Activated T-cell treated with anti-CD3 and anti-CD28 coated beads, Interleukin-2, amount 50 U/mL, for 48 hours (primary cell): ENCODE results near the gene SYS1.
A peak's percentile ranks its signal among the peaks of the same experiment; 100 is the strongest.
"Not testable (repeated sequence)": the region's sequence is repeated elsewhere in the genome, so short reads cannot be mapped to it uniquely, and the experiment has no call there.

Experiments used
- DNase-seq, 2 experiments: peaks; one replicate each; pipeline ENCODE4 v3.0.0-alpha.2; 2020

The SYS1 gene

DNA sequence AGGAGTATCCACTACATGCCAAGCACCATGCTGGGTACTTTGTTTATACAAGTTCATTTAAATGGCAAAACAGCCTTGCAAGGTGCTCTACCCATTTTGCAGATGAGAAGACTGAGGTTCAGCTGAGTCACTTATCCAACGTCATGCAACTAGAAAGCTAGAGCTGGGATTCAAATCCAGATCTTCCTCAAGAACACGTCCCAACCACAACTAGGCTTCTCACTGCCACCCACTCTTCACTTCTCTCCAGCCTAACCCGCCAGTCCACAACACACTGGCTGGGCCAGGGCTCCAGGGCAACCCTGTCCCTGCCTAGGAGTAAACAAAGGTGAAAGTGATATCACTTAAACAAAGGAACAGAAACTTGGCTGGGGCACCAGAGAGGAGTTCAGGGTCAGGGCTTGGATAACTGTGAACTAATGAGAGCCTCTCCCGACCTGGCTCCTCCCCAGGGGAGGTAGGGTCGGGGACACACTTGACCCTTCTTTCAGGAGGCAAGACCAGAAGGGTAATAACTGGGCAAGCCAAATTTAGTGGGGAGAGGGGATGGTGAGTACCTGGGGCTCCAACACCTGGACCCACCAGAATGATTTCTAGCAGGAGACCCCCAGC, 22.6 kb upstream of the SYS1 start:
- no peak for DNase-seq

DNA sequence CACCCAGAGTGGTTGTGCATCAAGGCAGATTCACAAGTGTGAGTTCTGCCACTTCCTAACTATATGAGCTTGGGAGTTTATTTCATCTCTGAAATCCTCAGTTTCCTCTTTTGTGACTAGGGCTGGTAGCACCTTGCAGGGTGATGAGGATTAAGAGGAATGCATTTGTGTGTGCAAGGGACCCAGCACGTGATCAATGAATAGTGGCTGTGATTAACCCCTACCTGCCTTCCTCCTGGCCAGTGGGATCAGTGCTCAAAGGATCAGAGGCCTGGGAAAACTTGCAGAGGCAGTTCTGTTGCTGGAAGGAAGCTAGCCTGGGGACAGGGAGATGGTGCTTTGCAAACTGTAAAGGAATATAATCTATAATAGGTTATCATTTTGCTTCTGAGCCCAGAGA, 22.0 kb upstream of the SYS1 start:
- no peak for DNase-seq

GRCh38 chr20:45341579-45341938, 21.4 kb upstream of the SYS1 start:
- no peak for DNase-seq

- DNase-seq = no peak
Observed at GRCh38 chr20:45341939-45342854, 20.8 kb upstream of the SYS1 start.

- DNase-seq = no peak
Observed at GRCh38 chr20:45342855-45343531, 20.0 kb upstream of the SYS1 start.

- DNase-seq = no peak
Observed at GRCh38 chr20:45343532-45344167, 19.3 kb upstream of the SYS1 start.

- no peak for DNase-seq
Observed at GRCh38 chr20:45344168-45344860, 18.6 kb upstream of the SYS1 start.

GRCh38 chr20:45345104-45345936, 17.6 kb upstream of the SYS1 start:
- DNase-seq = no peak

DNA sequence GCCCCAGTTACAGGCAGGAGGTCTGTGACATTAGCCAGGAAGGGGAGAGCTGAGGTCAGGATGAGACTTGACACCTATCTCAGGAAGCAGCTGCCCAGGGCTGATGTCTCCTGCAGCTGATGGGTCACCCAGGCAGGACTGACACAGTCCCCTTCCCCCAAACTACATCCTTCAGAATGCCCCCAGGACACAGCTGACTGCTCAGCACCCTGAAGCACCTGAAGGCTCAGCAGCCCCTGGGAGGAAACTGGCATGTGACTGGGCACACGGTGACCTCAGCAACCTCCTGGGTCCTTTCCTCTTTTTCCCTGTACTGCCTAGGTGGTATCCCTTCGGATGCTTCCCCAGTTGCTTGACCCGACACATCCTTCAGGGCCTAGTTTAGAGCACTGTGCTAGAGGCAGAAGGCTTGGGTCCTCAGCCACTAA, 16.7 kb upstream of the SYS1 start:
- no peak for DNase-seq

DNA sequence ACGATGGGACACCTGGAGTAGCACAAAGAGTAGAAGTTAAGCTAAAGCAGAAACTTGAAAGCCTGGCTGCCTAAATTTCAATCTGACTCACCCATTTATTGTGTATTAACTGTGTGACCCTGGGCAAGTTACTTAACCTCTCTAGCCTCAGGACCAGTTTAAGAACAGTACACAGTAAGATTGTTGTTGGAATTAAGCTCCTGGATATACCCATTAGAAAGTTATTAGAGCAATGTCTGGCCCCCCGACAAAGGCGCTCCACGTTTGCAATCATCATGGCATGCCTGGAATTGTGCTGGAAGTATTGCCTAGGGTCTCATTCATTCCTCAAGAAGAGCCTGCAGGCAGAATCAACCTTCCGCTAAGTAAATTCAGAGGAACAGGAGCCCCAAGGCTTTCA, 16.1 kb upstream of the SYS1 start:
- DNase-seq = no peak

- no peak for DNase-seq
Observed at GRCh38 chr20:45347297-45347935, 15.5 kb upstream of the SYS1 start.

DNA sequence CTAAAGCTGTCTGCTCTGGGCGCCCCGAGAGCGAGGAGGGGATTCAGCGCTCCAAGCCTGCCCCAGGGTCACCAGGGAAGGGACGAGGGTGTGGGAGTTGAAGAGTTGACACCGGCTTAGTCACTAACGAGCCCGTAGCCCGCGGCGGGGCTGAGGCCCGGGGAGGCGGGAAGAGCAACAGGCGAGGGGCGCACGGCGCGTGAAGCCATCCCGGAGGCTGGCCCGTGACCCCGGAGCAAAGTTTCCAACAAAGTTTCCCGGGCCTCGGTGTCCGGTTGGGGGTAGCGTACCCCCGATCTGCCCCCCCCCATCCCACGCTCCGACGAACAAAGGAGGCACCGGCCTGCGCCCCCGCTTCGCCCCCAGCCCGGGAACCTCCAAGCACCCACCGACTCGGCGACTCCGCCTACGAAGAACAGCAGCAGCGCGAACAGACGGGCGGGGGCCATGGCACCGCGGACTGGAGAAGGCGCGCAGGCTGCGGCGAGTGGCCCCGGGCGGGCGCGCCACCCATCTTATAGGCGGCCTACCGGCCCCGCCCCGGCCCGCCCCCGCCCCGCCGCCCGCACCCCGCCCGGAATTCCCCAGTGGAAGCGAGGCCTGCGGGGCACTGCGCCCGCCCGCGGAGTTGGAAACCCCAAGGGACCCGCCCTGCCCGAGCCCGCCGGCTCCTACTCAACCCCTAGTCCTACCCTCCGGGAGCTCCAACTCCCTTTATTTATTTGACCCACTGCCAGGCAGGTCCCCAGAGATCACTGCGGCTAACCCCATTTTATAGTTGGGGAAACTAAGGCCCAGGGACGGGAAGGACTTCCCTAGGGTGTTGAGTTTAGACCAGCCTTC, 14.8 kb upstream of the SYS1 start, which contains the start of gene SDC4:
SDC4 (minus strand) TSS at position 489 of the 843 bp plus-strand sequence; CDS start at position 449, 40 bp downstream.
- DNase-seq = peak; percentile 75 to 81

- DNase-seq = no peak
Observed at GRCh38 chr20:45350217-45350616, 12.7 kb upstream of the SYS1 start.

- DNase-seq = not testable (repeated sequence)
Observed at GRCh38 chr20:45350795-45351194, 12.2 kb upstream of the SYS1 start.

- no peak for DNase-seq
Observed at GRCh38 chr20:45352729-45353128, 10.2 kb upstream of the SYS1 start.

DNA sequence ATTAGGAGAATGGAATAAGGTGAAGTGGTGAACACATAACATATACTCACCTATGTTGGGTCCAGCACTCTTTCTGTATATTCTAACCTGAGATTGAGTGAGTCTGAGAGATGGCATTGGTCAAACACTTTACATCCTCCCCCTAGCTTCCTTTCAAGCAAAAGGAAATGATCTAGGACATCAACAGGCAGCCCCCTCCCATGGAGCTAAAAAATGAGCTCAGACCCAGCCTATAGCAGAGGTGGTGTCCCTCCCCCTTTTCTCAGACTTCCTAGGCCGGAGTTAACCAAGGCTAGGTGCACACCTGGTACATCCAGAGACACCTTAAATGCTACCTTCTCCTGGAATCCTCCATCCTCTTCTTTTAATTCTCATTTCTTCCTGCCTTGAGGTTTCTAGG, 9.2 kb upstream of the SYS1 start:
- DNase-seq = no peak

DNA sequence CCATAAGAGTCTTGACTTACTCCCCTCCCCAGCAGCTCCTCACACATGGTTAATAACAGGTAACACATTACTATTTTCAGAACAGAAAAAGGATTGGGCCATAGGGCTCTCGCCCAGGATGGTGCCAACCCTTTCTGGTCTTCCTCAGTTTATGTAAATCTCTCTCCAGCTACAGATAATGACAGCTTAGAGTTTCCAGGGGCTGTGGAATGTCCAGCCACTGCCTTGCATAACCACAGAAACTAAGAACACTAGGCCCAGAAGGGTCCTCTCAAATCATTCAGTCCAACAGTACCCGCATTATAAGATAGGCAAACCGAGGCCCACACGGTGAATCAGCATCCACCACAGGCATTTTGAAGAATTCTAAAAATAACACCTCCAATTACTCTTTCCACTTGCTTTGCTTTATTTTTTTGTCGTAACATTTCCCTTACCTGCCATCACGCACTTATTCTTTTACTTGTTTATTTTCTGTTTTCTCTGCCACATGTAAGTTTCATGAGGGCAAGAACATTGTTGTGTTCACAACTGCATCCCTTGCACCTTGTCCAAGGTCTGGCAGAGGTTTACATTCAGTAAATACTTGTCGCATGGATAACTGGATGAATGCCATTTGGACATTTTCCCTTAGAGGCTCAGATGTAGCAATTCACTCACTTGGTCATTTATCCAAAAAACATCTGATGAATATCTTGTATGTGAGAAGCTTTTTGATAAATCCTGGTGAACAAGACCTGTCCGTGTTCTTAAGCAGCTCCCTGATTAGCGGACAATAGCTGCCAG, 8.3 kb upstream of the SYS1 start:
- DNase-seq = peak; percentile 53 to 54

GRCh38 chr20:45355209-45356084, 7.5 kb upstream of the SYS1 start:
- DNase-seq = peak in 1 of 2 experiments; percentile 37
